Subcutaneous adipose tissue (tissue), 4 donors: ENCODE data around the gene FOXO1. TPM values are rescaled to one million over a fixed set of nuclear protein-coding genes. Genes with fewer than 3 reads are reported as not detected.

Experiments
- CTCF ChIP-seq: fragments of 450-650 bp; IDR thresholded peaks from one replicate; pipeline ENCODE4 v1.5.1; 2016; ENCODE audit warnings: low read depth, mild to moderate bottlenecking, control low read depth, antibody characterized with exemption, moderate library complexity
- total RNA-seq, 4 donors: library from RNA; depleted of rRNA; stranded (reverse); fragments of >200 nt; gene quantifications; one replicate each; pipeline ENCODE4 v1.1.0, GENCODE V29; 2016

Gene FOXO1
- 100 to 1,000 TPM in 3 of 4 donors, 10 to 100 TPM in 1; 93.0 to 198 (median 134) TPM for total RNA-seq

DNA sequence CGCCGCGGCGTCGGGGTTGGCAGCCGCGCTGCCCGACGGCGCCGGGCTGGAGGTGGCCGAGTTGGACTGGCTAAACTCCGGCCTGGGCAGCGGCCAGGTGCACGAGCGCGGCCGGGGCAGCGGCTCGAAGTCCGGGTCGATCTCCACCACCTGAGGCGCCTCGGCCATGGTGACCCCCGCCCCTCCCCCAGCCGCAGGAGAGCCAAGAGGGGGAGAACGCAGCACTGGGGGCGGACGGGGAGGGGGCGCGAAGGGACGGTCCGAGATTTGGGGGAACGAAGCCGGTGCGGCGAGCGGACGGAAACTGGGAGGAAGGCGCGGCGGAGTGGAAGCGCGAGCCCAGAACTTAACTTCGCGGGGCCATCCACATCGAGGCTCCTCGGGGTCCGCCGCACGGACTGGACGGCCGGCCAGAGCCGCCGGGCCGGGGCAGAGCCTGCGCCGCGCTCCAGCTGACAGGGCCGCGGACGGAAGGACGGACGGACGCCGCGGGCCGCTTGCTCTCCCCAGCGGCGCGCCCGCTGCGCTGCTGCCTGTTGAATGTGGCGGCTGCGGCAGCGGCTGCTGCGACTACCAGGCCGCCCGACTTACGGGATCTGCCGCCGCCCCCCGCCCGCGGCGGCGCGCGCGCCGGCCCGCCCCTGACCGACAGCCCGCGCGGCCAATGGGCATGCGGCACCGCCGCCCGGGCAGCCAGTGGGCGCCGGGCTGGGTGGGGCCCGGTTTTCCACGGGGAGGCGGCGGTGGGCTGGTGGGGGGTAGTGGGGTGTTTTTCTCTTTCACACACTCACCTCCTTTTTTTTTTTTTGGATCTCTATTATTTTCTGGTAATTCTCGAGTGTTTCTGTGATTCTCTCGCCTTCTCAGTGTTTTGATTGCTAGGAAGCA, at the start of gene FOXO1:
FOXO1 (minus strand) TSS at position 597 of the 888 bp plus-strand sequence; CDS start at position 168, 429 bp downstream.
- no peak for TF ChIP-seq CTCF

GRCh38 chr13:40706439-40706838, 40.0 kb upstream of the FOXO1 start:
- no peak for TF ChIP-seq CTCF

DNA sequence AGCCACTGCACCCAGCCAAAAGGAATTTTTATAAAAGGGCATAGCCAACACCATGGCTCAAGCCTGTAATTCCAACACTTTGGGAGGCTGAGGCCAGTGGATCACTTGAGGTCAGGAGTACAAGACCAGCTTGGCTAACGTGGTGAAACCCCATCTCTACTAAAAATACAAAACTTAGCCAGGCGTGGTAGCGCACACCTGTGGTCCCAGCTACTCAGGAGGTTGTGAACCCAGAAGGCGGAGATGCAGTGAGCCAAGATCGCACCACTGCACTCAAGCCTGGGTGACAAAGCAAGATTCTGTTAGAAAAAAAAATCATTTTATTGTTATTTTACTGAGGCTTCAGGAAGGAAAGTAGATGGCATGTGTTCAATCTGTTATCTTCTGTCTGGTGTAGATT, 31.3 kb upstream of the FOXO1 start:
- TF ChIP-seq CTCF = no peak

- no peak for TF ChIP-seq CTCF
Observed at GRCh38 chr13:40694426-40694825, 28.0 kb upstream of the FOXO1 start.

GRCh38 chr13:40692946-40693345, 26.5 kb upstream of the FOXO1 start:
- no peak for TF ChIP-seq CTCF

DNA sequence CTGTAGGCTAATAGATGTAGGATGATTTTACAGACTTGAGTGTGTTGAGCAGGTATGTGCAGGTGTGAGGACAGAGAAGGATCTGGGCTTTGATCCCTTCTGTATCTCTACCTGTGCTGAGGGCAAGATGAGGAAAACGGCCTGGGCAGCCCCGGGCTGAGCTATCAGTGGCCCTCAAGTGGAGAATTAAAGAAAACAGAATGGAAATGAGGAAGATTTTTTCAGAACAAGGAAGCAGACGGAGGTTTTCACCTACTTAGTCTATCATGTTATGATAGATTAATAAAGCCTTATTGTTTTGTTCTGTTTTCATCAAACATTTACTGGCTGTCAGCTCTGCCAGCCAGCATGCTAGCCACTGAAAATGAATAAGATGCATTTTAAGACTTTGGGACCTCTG, 22.3 kb upstream of the FOXO1 start:
- TF ChIP-seq CTCF = no peak

DNA sequence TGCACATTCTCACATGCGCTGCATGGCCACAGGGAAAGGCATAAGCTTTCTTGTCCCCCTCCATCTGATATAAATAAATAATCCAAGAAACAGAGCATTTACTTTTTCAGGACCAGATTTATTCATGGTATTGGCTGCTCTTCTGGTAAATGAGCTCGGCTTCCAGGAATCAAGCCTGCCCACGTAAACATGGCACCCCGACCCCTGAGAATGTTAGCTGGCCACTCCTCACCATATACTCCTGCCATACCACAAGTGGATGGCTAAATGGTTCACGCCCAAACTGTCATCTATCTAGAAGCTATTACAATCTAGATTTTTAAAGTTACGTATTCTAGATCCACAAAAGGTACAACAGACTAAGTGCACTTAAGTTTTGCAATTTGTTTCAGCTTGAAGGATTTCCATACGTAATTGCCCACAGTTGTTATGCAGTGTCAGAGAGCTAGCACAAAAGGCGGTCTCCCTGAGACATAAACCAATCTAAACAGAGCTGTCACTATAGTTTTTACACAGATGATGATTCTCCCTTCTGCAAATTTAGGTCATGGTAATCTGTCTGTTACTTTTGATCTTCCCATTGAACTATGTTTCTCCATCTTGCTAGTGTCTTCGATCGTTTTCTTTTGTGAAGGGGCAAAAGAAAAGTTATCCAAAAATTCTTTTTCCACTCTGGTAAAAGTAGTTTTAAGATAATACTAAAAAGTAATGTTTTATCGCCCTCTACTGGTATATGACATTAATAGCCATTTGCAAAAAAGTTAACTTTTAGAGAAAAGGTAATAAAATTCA, 16.2 kb upstream of the FOXO1 start:
- TF ChIP-seq CTCF = no peak
